DMS79 treated with DMSO at 0.1 percent for 48 hours (cell line): Measurements from ENCODE around the gene PTPDC1.
"Not testable (repeated sequence)": the region's sequence is repeated elsewhere in the genome, so short reads cannot be mapped to it uniquely, and the experiment has no call there.

Experiments
- DNase-seq: peaks from one replicate; lab custom pipeline; 2025; lab: John Stamatoyannopoulos, UW

Gene PTPDC1

DNA sequence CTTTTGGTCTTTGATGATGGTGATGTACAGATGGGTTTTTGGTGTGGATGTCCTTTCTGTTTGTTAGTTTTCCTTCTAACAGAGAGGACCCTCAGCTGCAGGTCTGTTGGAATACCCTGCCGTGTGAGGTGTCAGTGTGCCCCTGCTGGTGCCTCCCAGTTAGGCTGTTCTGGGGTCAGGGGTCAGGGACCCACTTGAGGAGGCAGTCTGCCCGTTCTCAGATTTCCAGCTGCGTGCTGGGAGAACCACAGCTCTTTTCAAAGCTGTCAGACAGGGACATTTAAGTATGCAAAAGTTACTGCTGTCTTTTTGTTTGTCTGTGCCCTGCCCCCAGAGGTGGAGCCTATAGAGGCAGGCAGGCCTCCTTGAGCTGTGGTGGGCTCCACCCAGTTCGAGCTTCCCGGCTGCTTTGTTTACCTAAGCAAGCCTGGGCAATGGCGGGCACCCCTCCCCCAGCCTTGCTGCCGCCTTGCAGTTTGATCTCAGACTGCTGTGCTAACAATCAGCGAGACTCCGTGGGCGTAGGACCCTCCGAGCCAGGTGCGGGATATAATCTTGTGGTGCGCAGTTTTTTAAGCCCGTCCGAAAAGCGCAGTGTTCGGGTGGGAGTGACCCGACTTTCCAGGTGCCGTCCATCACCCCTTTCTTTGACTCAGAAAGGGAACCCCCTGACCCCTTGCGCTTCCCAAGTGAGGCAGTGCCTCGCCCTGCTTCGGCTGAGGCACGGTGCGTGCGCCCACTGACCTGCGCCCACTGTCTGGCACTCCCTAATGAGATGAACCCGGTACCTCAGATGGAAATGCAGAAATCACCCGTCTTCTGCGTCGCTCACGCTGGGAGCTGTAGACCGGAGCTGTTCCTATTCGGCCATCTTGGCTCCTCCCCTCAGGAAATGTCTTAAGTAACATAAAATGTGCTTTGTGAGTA, 10.2 kb downstream of the PTPDC1 start:
- not testable (repeated sequence) for DNase-seq

DNA sequence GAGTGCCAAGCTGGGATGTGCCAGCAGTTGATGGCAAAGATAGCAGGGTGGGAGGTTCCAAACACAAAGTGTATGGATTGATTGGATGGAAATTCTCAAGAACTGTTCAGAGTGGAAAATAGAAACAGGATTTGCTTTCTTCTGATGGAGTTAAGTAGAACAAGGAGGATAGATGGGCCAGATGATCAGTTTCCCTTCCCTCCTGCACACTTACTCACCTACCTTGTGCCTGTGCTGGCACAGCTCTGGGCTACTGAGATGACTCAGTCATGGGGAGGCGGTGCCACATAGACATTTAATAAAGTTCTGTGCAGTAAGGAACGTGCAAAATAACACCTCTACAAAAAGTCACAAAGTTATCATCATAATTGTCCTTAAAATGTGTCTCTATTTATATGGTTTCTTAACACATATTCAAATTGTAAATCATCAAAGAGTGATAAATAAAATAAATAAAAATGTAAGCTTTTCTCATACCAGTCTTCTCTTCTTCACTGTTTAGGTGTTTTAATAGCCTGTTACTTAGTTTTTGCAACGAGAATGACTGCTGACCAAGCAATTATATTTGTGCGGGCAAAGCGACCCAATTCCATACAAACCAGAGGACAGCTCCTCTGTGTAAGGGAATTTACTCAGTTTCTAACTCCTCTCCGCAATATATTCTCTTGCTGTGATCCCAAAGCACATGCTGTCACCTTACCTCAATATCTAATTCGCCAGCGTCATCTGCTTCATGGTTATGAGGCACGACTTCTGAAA, 12.7 kb downstream of the PTPDC1 start:
- DNase-seq, result no peak

DNA sequence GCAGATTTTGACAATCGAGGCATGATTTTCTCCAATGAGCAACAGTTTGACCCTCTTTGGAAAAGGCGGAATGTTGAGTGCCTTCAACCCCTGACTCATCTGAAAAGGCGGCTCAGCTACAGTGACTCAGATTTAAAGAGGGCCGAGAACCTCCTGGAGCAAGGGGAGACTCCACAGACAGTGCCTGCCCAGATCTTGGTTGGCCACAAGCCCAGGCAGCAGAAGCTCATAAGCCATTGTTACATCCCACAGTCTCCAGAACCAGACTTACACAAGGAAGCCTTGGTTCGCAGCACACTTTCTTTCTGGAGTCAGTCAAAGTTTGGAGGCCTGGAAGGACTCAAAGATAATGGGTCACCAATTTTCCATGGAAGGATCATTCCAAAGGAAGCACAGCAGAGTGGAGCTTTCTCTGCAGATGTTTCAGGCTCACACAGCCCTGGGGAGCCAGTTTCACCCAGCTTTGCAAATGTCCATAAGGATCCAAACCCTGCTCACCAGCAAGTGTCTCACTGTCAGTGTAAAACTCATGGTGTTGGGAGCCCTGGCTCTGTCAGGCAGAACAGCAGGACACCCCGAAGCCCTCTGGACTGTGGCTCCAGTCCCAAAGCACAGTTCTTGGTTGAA, 13.6 kb downstream of the PTPDC1 start:
- no peak for DNase-seq

DNA sequence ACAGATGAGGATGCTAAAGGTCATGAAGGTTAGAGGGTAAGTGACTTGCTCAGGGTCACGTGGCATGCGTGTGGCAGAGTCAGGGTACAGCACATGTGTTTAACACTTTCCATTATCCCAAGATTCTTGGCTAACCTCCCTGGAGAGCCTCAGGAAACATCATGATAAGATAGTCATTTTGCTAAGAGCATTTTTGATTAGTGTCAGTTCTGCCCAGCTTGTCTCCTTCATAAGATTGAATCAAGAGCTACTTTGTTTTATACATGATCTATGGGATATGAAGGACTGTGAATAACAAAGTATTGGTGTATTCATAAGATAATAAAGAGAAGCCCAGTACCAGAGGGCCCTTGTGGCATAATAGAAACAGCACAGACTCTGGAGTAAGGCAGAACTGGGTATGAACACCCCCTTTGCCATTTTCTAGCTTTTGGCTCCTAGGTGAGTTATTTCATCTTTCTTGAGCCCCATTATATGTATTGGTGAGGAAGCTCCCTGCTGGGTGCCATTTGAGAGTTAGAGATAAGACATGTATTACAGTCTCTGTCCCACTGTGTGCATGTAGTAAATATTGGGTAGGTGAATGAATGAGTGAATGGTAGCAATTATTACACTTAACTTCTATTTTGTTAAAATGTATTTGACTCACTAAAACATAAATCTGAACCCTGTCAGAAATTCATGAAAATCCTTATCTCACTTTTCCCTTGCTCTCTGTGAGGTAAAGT, 16.1 kb downstream of the PTPDC1 start:
- DNase-seq, result no peak

DNA sequence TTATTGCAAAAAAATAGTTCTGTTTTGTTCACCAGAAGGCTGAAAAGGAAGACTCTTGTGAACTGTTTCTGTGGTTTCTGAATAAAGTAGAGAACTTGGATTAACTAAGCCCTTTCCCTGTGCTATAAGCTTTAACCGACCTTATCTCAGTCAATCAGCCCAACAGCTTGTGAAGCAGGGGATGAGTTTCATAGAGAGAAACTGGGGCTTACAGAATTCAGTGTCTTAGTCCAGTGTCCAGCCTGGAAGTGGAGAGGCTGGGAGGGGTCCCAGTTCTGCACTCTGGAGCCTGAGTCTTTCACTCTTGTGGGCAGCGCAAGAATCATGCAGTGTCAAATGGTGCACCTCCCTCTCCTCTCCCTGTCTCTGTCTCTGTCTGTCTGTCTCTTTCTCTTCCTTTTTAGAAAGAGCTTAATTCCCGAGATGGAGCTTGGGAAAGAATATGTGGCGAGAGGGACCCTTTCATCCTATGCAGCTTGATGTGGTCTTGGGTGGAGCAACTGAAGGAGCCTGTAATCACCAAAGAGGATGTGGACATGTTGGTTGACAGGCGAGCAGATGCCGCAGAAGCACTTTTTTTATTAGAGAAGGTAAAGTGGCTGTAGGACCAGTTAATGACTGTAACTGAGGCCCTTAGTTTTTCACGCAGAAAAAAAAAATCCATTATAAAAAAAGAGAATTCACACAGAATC, 17.0 kb downstream of the PTPDC1 start:
- no peak for DNase-seq

DNA sequence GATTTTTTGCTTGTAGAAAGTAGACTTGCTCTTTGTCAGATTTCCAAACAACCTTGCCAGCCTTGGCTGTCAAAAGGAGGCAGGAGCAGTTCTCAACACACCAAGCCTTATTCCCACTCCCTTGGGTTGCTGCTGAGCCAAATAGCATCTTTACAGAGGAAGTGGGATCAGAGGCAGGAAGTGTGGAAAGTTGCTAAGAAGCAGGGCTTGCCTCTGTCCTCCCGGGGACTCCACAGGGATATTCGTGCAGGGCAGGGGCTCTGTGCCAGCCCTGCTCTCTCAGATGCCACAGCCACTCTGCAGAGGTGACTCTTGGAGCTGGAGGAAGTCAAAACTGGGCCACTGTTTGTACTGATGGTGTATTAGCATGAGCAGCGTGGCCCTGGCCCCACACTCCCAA, 24.3 kb downstream of the PTPDC1 start:
- DNase-seq, result no peak

DNA sequence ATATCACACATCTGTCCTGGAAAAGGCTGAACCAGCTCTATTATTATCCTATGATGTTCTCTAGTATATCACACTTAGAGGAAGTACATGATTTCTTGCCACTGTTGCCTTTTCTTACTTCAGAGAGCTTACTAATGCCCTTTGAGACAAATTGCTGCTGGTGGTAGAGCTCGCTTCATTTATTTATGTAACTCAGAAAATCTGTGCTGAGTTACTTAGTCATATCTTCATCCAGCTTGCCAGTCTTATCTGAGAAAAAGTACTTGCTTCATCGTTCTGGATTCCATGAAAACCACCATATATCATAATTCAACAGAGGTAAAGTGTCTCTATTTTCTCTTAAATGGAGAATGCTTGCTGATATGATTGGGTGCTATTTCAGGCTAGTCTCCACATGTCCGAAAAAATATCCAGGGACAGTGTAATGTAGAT, 26.6 kb downstream of the PTPDC1 start:
- DNase-seq, result no peak

DNA sequence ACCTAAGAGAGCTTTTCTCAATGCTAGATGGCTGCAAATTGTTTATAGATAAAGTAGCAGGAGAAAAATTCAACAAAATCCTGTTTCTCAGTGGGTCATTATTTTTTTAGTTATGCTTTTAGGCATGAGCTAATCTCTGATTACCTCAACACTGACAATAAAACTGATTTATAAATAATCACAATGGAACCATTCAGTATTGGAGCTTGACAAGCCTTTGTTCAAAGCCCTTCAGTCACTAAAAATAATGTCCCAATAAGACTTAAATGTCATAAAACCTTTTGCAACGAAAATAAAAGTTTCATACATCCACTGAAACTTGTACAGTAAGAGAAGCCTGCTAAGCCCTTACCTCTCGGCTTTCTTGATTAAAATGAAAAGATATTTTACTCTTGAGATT, 27.2 kb downstream of the PTPDC1 start:
- DNase-seq, result no peak

DNA sequence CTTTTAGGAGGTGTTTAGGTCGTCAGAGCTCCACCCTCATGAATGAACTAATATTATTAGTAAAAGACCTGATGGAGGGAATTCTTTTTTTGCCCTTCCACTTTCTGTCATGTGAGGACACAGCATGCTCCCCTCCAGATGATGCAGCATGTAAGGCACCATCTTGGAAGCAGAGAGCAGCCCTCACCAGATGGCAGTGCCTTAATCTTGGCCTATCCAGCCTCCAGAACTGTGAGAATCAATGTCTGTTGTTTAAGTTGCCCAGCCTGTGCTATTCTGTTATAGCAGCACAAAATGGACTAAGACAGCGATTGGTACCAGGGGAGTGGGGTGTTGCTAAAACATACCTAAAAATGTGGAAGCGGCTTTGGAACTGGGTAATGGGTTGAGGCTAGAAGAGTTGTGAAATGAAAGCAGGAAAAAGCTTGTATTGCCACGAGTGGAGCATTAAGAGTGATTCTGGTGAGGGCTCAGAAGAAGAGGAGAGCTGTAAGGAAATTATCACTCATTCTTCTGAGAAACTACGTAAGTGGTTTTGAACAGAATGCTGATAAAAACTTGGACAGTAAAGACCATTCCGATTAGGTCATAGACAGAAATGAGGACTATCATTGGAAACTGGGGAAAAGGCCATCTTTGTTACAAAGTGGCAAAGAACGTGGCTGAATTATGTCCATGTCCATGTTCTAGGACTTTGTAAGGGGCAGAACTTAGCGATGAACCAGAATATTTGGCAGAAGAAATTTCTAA, 28.6 kb downstream of the PTPDC1 start:
- no peak for DNase-seq

DNA sequence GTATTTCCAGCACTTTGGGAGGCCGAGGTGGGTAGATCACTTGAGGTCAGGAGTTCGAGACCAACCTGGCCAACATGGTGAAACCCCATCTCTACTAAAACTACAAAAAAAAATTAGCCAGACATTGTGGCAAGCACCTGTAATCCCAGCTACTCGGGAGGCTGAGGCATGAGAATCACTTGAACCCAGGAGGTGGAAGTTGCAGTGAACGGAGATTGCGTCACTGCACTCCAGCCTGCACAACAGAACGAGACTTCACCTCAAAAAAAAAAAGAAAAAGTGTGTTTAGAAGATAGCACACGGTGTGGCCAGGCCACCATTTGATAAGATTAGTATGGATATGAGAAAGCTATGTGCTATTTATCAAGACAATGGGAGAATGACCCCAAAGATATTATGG, 35.8 kb downstream of the PTPDC1 start:
- not testable (repeated sequence) for DNase-seq

DNA sequence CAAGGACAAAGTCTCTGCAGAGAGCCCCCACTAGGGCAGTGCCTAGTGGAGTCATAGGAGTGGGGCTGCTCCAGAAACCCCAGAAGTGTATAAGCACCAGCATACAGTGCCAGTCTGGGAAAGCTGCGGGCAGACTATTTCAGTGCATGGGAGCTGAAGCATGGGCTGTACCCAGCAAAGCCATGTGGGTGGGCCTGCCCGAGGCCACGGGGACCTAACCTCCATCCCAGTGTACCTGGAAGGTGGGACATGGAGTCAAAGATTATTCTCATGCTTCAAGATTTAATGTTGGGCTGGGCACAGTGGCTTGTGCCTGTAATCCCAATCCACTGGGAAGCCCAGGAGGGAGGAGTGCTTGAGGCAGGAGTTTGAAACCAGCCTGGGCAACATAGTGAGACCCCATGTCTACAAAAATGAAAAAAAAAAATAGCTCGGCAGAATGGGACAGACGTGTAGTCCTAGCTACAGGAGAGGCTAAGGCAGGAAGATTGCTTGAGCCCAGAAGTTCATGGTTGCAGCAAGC, 36.7 kb downstream of the PTPDC1 start:
- no peak for DNase-seq

DNA sequence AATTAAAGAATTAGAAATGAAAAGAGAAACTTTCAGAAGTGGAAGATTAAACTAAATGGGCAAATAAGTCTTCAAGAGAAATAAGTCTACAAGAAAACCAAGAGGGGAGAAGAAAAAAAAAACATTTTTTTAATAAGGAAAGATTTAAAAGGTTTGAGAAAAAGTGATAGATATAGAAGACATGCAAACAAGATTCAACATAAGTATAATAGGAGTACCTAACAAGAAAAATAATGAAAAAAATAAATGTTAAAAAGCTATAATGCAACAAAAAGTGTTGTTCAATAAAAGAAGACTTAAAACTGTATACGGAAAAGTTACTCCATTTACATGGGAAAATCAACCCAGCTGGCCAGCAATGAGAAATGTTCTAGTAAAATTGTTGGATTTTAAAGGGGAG, 42.6 kb downstream of the PTPDC1 start:
- no peak for DNase-seq

DNA sequence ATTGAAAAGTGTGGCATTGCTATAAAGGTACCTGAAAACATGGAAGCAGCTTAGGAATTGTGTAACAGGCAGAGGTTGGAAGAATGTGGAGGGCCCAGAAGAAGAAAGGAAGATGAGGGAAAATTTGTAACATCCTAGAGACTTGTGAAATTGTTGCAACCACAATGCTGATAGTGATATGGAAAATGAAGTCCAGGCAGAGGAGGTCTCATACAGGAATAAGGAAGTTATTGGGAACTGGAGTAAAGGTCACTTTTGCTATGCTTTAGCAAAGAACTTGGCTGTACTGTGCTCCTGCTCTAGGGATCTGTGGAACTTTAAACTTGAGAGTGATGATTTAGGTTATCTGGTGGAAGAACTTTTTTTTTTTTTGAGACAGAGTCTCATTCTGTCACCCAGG, 43.5 kb downstream of the PTPDC1 start:
- no peak for DNase-seq

DNA sequence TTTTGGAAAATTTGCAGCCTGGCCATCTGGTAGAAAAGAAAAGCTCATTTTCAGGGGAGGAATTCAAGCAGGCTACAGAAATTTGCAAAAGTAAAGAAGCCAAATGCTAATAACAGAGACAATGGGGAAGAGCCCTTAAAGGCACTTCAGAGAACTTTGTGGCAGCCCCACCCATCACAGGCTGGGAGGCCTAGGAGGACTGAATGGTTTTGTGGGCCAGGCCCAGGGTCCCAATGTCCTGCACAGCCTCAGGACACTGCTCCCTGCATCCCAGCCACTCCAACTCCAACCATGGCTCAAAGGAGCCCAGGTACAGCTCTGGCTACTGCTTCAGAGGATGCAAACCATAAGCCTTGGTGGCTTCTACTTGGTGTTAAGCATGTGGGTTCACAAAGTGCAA, 44.3 kb downstream of the PTPDC1 start:
- no peak for DNase-seq

DNA sequence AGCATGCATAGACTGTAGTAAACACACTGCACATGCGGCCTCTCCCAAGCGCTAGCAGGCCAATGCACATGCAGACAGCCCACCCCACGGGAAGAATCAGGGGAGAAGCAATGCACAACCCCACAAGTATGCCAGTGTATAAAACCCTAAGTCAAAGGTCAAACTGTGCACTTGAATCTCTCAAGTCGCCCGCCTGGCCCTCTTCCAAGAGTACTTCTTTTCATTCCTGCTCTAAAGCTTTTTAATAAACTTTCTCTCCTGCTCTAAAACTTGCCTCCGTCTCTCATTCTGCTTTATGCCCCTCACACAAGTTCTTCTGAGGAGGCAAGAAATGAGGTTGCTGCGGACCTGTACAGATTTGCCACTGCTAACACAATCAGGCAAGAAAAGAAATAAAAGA, 50.4 kb downstream of the PTPDC1 start:
- DNase-seq, result no peak

DNA sequence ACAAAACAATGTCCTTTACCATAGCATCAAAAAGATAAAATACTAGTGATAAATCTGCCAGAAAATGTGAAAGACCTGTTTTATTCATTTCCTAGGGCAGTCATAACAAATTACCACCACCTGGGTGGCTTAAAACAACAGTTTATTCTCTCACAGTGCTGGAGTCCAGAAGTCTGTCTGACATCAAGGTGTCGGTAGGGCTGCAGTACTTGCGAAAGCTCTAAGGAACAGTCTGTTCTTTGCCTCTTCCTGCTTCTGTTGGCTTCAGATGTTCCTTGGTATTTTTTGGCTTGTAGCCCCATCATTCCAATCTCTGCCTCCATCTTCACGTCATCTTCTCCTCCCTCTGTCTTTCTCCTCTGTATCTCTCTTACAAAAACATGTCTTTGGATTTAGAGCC, 51.0 kb downstream of the PTPDC1 start:
- DNase-seq, result no peak

DNA sequence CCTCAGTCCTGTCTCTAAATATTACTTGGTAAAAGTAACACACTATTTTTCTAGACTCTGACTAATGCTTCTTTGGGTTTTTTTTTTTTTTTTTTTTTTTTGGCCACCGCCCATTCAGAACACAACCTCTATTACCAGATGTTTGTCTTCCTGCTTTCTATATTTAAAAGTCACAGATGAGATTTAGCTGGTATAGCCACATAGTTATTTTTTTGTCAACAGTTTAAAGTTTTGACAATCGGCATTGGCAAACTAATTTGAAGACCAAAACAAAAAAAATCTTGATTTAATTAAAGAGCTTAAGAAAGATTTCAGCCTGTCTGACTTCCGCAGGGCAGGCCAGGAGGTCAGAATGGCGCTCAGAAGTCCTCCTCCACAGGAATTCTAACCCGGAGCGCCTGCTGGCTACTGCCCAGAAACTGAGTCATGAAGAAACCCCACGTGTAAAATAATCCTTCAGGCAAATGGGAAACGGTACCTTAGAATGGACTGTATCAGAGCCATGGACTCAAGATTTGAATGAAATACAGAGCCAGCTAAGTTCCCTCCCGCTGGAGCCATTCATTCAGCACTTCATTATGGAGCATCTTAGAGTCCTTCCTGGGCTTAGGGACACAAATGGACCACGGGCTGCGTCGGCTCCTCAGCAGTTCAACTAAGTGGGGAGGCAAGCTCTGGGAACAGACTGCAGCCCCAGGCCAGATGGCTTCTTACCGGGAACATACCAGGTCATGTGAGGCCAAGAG, 55.6 kb downstream of the PTPDC1 start:
- no peak for DNase-seq

DNA sequence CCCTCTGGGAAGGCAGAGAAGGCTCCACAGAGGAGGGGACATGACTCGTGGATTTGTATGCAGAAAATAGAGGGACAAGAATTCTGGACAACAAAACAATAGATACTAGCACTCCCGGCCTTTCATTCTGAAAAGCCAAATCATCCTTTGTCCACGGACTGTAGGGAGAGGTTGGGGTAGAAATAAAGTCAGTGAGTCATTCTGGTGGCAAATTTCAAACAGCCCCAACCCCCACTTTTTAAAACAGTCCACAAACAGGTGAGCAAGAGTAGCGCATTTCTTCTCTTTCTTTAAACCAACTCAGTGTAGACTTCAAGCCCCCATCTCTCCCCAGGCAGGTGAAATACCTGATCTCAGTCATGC, 56.1 kb downstream of the PTPDC1 start:
- DNase-seq, result no peak

DNA sequence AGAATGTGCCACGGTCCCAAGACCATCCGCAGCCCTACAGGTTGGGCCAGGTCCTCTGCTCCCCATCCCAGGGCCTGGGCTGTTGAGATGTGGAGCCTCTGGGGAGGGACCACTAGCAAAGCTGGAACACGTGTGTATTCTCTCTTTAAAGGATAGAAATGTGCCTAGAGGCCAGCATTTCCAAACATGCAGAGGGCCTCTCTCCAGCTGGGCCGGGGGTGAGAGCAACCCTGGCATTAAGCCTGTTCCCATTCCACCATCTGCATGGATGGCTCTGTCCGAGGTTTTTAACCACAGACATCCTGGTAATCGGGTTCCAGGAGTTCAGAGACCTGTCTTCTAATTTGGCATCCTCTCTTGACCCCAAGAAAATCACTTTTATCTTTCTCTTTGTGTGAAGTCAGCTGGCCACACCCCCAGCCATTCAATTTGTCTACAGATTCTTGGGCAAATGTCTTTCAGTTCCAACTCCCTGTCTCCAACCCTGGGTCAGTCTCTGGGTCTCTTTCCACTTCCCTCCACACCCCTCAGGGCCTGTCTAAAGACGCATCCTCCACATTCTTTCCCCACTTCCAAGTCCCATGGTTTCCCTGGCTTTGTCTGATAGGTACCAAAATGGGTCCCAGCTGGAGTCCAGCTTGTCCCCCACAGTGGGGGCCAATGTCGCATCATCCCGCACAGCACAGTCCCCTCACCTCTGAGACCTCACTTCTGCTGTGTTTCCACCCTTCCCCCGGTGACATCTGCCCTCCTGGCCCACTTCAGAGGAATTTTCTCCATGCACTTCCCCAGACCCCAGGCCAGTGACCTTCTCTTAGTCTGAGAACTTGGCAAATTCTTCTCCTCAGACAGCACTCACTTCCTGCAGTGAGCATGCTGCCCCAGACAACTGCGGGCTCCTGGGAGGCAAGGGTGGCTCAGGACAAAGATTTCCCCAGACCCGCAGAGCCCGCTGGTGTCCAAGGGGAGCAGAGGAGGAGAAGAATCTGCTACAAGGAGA, 56.8 kb downstream of the PTPDC1 start:
- DNase-seq, result no peak
